GM12878 (cell line): ENCODE measurements around the gene LASP1. TPM values are rescaled to one million over a fixed set of nuclear protein-coding genes. Genes with fewer than 3 reads are reported as not detected.

Experiments
- BACH1 ChIP-seq: fragments of 450-650 bp; IDR thresholded peaks from 2 replicates; pipeline ENCODE4 v1.6.1; 2017; ENCODE audit warnings: mild to moderate bottlenecking, borderline replicate concordance
- BRCA1 ChIP-seq: IDR thresholded peaks from 2 replicates; pipeline ENCODE4 v1.6.1; 2011; ENCODE audit warnings: low read depth, low read length, improper control_type of control experiment
- CEBPB ChIP-seq, 2 experiments: fragments of 150-350 bp in 1 of 2; IDR thresholded peaks; 2 replicates each; pipeline ENCODE4 v1.6.1; 2012 to 2014; ENCODE audit warnings: low read depth in 2 of 2, low read length in 2 of 2, borderline replicate concordance in 1 of 2, inconsistent platforms in 1 of 2
- CHD4 ChIP-seq: fragments of 200-600 bp; sonication (generic); IDR thresholded peaks from 2 replicates; pipeline ENCODE4 v1.6.1; 2016; ENCODE audit warnings: mild to moderate bottlenecking
- ESRRA ChIP-seq: IDR thresholded peaks from 2 replicates; pipeline ENCODE4 v1.6.1; 2012; ENCODE audit warnings: mild to moderate bottlenecking, low read length, improper control_type of control experiment
- FOXK2 ChIP-seq: fragments of 450-650 bp; IDR thresholded peaks from 2 replicates; pipeline ENCODE4 v1.6.1; 2017; ENCODE audit warnings: mild to moderate bottlenecking, moderate library complexity
- HDGF ChIP-seq: fragments of 450-650 bp; IDR thresholded peaks from 2 replicates; pipeline ENCODE4 v1.6.1; 2016; ENCODE audit warnings: antibody characterized with exemption
- KDM1A ChIP-seq: fragments of 200-600 bp; sonication (generic); IDR thresholded peaks from 2 replicates; pipeline ENCODE4 v1.6.1; 2016; ENCODE audit warnings: borderline replicate concordance
- NBN ChIP-seq: fragments of 450-650 bp; IDR thresholded peaks from 2 replicates; pipeline ENCODE4 v1.6.1; 2016
- NFXL1 ChIP-seq: fragments of 450-650 bp; IDR thresholded peaks from 2 replicates; pipeline ENCODE4 v1.6.1; 2017; ENCODE audit warnings: antibody characterized with exemption, mild to moderate bottlenecking, borderline replicate concordance
- RAD51 ChIP-seq: fragments of 450-650 bp; IDR thresholded peaks from 2 replicates; pipeline ENCODE4 v1.6.1; 2016; ENCODE audit warnings: moderate library complexity, mild to moderate bottlenecking, inconsistent platforms
- SMAD1 ChIP-seq: fragments of 450-650 bp; IDR thresholded peaks from 2 replicates; pipeline ENCODE4 v1.6.1; 2018; ENCODE audit warnings: mild to moderate bottlenecking, low read depth; ENCODE audit not compliant: partially characterized antibody
- SREBF2 ChIP-seq: IDR thresholded peaks from 2 replicates; pipeline ENCODE4 v1.6.1; 2012; ENCODE audit warnings: mild to moderate bottlenecking, low read length
- STAT3 ChIP-seq: IDR thresholded peaks from 2 replicates; pipeline ENCODE4 v1.6.1; 2011; ENCODE audit warnings: low read depth, low read length, improper control_type of control experiment
- YBX1 ChIP-seq: fragments of 450-650 bp; IDR thresholded peaks from 2 replicates; pipeline ENCODE4 v1.6.1; 2016; ENCODE audit warnings: antibody characterized with exemption
- polyA plus RNA-seq, 11 experiments: library from polyadenylated mRNA; depleted of rRNA in 4 of 11; unstranded in 6 of 11; stranded (reverse) in 5 of 11; fragments of >200 nt; fragmentation: Nextera tagmentation in 4 of 11; fragmentation: Illumina TruSeq in 1 of 11; extraction: Ambion mirVana in 4 of 11; extraction: Trizol in 1 of 11; gene quantifications; 1 replicate in 1 of 11; 2 replicates in 10 of 11; pipeline versions ENCODE4 v1.2.1 to v1.2.3, GENCODE V29; 2011 to 2016; ENCODE audit warnings: inconsistent platforms in 2 of 11, missing spikeins in 2 of 11, low read depth in 1 of 11
- total RNA-seq, 4 experiments: library from RNA; depleted of rRNA in 3 of 4; stranded (reverse); fragments of >200 nt in 3 of 4; fragmentation: Illumina TruSeq in 1 of 4; extraction: Trizol in 1 of 4; gene quantifications; 2 replicates each; pipeline versions ENCODE4 v1.2.1 to v1.2.3, GENCODE V29; 2013 to 2021
- TF ChIP-seq, protein P1 (sequence below): IDR thresholded peaks from 2 replicates; pipeline ENCODE4 v1.6.1; 2012; ENCODE audit warnings: low read depth, low read length, improper control_type of control experiment
- TF ChIP-seq, protein P2 (sequence below): fragments of 450-650 bp; IDR thresholded peaks from 2 replicates; pipeline ENCODE4 v1.6.1; 2016; ENCODE audit warnings: mild to moderate bottlenecking
- TF ChIP-seq, protein P3 (sequence below): fragments of 450-650 bp; formaldehyde crosslinking; IDR thresholded peaks from 2 replicates; pipeline ENCODE4 v1.4.0; 2020; ENCODE audit warnings: mild to moderate bottlenecking, moderate library complexity
- TF ChIP-seq, protein P4 (sequence below): fragments of 450-650 bp; formaldehyde crosslinking; IDR thresholded peaks from 2 replicates; pipeline ENCODE4 v1.4.0; 2022; ENCODE audit warnings: mild to moderate bottlenecking, moderate library complexity

The LASP1 gene
- total and polyA plus RNA-seq, 10 of the 15 experiments (the other 5 are each of a cell fraction or from before 2014, with no cell fraction given) = 21.0 to 114 (median 59.3) TPM

DNA sequence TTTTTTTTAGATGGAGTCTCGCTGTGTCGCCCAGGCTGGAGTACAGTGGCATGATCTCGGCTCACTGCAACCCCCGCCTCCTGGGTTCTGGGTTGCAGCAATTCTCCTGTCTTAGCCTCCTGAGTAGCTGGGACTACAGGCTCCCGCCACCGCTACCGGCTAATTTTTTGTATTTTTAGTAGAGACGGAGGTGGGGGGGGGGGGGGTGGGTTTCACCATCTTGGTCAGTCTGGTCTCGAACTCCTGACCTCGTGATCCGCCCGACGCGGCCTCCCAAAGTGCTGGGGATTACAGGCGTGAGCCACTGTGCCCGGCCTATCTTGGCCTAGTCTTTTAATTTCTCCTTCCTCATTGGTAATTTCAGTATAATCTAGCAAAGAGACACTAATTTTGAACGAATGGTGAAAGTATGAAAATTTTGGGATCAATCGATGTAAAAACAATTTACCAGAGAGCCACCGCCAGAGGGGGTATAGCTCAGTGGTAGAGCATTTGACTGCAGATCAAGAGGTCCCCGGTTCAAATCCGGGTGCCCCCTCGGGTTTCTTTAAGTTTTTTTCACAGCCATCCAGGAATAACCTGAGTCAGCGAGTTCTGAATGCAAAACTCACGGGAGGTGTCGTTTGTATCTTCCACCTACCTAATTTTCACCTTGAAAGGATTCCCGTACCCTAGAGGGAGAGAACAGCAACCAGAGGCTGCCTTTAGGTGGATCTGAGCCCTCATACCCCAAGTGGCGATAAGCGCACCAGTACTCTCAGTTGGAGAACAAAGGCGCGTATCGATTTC, 2.5 kb upstream of the LASP1 start (continued):
- TF ChIP-seq CEBPB (IDR thresholded peaks at IDR 0.05; ENCODE audit: borderline replicate concordance in 1 of 2, low read depth in 2 of 2, low read length in 2 of 2) = no peak
- no peak for TF ChIP-seq ESRRA
- TF ChIP-seq, protein P1, sequence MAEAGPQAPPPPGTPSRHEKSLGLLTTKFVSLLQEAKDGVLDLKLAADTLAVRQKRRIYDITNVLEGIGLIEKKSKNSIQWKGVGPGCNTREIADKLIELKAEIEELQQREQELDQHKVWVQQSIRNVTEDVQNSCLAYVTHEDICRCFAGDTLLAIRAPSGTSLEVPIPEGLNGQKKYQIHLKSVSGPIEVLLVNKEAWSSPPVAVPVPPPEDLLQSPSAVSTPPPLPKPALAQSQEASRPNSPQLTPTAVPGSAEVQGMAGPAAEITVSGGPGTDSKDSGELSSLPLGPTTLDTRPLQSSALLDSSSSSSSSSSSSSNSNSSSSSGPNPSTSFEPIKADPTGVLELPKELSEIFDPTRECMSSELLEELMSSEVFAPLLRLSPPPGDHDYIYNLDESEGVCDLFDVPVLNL = no peak
- peak; percentile 94 for TF ChIP-seq SREBF2
- TF ChIP-seq NFXL1 = no peak
- TF ChIP-seq KDM1A = no peak
- TF ChIP-seq NBN = peak; percentile 30; the same call in 1 of the 2 replicates
- TF ChIP-seq YBX1 = no peak
- no peak for TF ChIP-seq BRCA1
- no peak for TF ChIP-seq CHD4
- no peak for TF ChIP-seq HDGF
- TF ChIP-seq RAD51 = no peak
- TF ChIP-seq, protein P2, sequence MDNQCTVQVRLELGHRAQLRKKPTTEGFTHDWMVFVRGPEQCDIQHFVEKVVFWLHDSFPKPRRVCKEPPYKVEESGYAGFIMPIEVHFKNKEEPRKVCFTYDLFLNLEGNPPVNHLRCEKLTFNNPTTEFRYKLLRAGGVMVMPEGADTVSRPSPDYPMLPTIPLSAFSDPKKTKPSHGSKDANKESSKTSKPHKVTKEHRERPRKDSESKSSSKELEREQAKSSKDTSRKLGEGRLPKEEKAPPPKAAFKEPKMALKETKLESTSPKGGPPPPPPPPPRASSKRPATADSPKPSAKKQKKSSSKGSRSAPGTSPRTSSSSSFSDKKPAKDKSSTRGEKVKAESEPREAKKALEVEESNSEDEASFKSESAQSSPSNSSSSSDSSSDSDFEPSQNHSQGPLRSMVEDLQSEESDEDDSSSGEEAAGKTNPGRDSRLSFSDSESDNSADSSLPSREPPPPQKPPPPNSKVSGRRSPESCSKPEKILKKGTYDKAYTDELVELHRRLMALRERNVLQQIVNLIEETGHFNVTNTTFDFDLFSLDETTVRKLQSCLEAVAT = no peak
- TF ChIP-seq, protein P3, sequence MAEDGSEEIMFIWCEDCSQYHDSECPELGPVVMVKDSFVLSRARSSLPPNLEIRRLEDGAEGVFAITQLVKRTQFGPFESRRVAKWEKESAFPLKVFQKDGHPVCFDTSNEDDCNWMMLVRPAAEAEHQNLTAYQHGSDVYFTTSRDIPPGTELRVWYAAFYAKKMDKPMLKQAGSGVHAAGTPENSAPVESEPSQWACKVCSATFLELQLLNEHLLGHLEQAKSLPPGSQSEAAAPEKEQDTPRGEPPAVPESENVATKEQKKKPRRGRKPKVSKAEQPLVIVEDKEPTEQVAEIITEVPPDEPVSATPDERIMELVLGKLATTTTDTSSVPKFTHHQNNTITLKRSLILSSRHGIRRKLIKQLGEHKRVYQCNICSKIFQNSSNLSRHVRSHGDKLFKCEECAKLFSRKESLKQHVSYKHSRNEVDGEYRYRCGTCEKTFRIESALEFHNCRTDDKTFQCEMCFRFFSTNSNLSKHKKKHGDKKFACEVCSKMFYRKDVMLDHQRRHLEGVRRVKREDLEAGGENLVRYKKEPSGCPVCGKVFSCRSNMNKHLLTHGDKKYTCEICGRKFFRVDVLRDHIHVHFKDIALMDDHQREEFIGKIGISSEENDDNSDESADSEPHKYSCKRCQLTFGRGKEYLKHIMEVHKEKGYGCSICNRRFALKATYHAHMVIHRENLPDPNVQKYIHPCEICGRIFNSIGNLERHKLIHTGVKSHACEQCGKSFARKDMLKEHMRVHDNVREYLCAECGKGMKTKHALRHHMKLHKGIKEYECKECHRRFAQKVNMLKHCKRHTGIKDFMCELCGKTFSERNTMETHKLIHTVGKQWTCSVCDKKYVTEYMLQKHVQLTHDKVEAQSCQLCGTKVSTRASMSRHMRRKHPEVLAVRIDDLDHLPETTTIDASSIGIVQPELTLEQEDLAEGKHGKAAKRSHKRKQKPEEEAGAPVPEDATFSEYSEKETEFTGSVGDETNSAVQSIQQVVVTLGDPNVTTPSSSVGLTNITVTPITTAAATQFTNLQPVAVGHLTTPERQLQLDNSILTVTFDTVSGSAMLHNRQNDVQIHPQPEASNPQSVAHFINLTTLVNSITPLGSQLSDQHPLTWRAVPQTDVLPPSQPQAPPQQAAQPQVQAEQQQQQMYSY (CRISPR knock-in tag) = no peak
- TF ChIP-seq STAT3 = no peak
- no peak for TF ChIP-seq BACH1
- no peak for TF ChIP-seq FOXK2
- TF ChIP-seq, protein P4, sequence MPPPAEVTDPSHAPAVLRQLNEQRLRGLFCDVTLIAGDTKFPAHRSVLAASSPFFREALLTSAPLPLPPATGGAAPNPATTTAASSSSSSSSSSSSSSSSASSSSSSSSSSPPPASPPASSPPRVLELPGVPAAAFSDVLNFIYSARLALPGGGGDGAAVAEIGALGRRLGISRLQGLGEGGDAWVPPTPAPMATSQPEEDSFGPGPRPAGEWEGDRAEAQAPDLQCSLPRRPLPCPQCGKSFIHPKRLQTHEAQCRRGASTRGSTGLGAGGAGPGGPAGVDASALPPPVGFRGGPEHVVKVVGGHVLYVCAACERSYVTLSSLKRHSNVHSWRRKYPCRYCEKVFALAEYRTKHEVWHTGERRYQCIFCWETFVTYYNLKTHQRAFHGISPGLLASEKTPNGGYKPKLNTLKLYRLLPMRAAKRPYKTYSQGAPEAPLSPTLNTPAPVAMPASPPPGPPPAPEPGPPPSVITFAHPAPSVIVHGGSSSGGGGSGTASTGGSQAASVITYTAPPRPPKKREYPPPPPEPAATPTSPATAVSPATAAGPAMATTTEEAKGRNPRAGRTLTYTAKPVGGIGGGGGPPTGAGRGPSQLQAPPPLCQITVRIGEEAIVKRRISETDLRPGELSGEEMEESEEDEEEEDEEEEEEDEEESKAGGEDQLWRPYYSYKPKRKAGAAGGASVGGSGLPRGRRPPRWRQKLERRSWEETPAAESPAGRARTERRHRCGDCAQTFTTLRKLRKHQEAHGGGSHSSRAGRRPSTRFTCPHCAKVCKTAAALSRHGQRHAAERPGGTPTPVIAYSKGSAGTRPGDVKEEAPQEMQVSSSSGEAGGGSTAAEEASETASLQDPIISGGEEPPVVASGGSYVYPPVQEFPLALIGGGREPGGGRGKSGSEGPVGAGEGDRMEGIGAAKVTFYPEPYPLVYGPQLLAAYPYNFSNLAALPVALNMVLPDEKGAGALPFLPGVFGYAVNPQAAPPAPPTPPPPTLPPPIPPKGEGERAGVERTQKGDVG (CRISPR knock-in tag) = no peak
- no peak for TF ChIP-seq SMAD1
